Smooth muscle cell (in vitro differentiated cells): ENCODE results near the gene IRF8. TPM values are rescaled to one million over a fixed set of nuclear protein-coding genes. Genes with fewer than 3 reads are reported as not detected.

ENCODE experiments used
- DNase-seq: peaks from one replicate; lab custom pipeline; 2025; ENCODE audit not compliant: unreplicated experiment; lab: John Stamatoyannopoulos, UW
- H2AFZ ChIP-seq: fragments of 200-600 bp; sonication (generic); 2 replicates; pipeline ENCODE4 v1.6.0; 2016; ENCODE audit warnings: antibody characterized with exemption, low read depth, mild to moderate bottlenecking
- H3F3A ChIP-seq: fragments of 200-600 bp; sonication (generic); 2 replicates; pipeline ENCODE4 v1.6.0; 2017; ENCODE audit warnings: antibody characterized with exemption, low read depth
- H3K27ac ChIP-seq: fragments of 200-600 bp; sonication (generic); 2 replicates; pipeline ENCODE4 v1.5.1; 2016; ENCODE audit warnings: low read depth, mild to moderate bottlenecking
- H3K27me3 ChIP-seq: fragments of 200-600 bp; sonication (generic); 2 replicates; pipeline ENCODE4 v1.6.1; 2016; ENCODE audit warnings: low read depth, mild to moderate bottlenecking
- H3K36me3 ChIP-seq: fragments of 200-600 bp; sonication (generic); 2 replicates; pipeline ENCODE4 v1.5.1; 2016; ENCODE audit warnings: low read depth
- H3K4me1 ChIP-seq: fragments of 200-600 bp; sonication (generic); 2 replicates; pipeline ENCODE4 v1.5.1; 2016; ENCODE audit warnings: low read depth
- H3K4me2 ChIP-seq: fragments of 200-600 bp; sonication (generic); 2 replicates; pipeline ENCODE4 v1.6.0; 2016; ENCODE audit warnings: mild to moderate bottlenecking
- H3K4me3 ChIP-seq: fragments of 200-600 bp; sonication (generic); 2 replicates; pipeline ENCODE4 v1.5.1; 2016; ENCODE audit warnings: mild to moderate bottlenecking
- H3K79me2 ChIP-seq: fragments of 200-600 bp; sonication (generic); 2 replicates; pipeline ENCODE4 v1.6.0; 2016; ENCODE audit warnings: low read depth, mild to moderate bottlenecking
- H3K9ac ChIP-seq: fragments of 200-600 bp; sonication (generic); 2 replicates; pipeline ENCODE4 v1.6.0; 2016; ENCODE audit warnings: low read depth
- H3K9me3 ChIP-seq: fragments of 200-600 bp; sonication (generic); replicated peaks from 2 replicates; pipeline ENCODE4 v1.5.1; 2016; ENCODE audit warnings: low read depth
- H4K20me1 ChIP-seq: fragments of 200-600 bp; sonication (generic); 2 replicates; pipeline ENCODE4 v1.6.0; 2016; ENCODE audit warnings: low read depth
- WGBS: methylation state at CpG from one replicate; pipeline ENCODE4 v1.1.7; 2016; ENCODE audit warnings: low lambda C conversion rate; 5-methylcytosine and 5-hydroxymethylcytosine counted together
- polyA plus RNA-seq: library from polyadenylated mRNA; unstranded; fragments of >200 nt; fragmentation: Nextera tagmentation; extraction: Ambion mirVana; gene quantifications from 2 replicates; pipeline ENCODE4 v1.2.1, GENCODE V29; 2016
- total RNA-seq: library from RNA; depleted of rRNA; stranded (reverse); fragments of >200 nt; gene quantifications from 2 replicates; pipeline ENCODE4 v1.2.3, GENCODE V29; 2014
- TF ChIP-seq, protein P1 (sequence below): fragments of 200-600 bp; sonication (generic); IDR thresholded peaks from 2 replicates; pipeline ENCODE4 v1.5.1; 2017; ENCODE audit warnings: borderline replicate concordance, mild to moderate bottlenecking, antibody characterized with exemption; ENCODE audit not compliant: insufficient read depth, poor library complexity, severe bottlenecking

The IRF8 gene
- total and polyA plus RNA-seq, 2 experiments from 2014 or later, result 0.88 to 3.4 TPM

DNA sequence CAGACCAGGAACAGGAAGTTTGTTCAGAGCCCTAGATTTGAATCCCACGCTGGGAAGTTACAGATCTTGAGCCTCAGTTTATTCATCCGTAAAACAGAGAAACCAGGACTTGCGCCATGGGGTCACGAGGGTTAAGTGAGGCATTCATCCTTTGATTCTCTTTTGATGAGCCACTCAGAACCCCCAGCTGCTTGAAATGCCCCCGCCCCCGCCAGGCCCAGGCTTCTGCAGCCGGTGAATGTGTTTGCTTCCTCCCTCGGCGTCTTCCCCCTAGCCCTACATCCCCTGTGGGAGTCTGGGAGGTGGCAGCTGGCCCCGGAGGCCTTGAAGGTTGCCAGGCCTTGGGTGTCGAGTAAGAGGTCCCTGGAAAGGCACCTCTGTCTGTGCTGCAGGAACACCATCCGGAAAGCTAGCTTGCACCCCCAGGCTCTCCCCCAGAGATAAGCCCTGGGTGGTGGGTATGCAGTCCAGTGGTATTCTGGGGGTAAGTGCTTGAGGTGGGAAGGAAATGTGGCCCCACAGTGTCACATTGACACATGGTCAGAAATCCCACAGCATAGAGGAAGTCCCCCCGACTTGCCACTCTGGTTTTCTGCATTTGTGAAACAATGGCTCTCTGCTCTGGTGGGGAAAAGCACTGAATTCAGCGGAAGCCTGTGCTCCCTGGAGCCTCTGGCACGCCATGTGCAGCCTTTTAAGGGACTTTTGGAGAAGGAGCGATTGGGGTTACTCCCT lies 14.9 kb downstream of the IRF8 start:
- Histone ChIP-seq H4K20me1 (no peaks in the 10 kb centered on the region), H3K27me3 (no peaks in the 10 kb centered on the region), H3K4me3 (no peak overlapping the region), H3K27ac (no peak overlapping the region), H3F3A (no peaks in the 10 kb centered on the region), H3K9me3 (no peaks in the 10 kb centered on the region), H3K36me3 (no peaks in the 10 kb centered on the region), H3K4me2 (no peak overlapping the region), H2AFZ (no peak overlapping the region), H3K4me1 (peaks cover 17% of the 10 kb centered on the region), H3K9ac (no peak overlapping the region), H3K79me2 (no peaks in the 10 kb centered on the region)
- no peak for DNase-seq
- WGBS, result 90% methylated on average over 16 of the region's 16 CpGs
- TF ChIP-seq, protein P1, sequence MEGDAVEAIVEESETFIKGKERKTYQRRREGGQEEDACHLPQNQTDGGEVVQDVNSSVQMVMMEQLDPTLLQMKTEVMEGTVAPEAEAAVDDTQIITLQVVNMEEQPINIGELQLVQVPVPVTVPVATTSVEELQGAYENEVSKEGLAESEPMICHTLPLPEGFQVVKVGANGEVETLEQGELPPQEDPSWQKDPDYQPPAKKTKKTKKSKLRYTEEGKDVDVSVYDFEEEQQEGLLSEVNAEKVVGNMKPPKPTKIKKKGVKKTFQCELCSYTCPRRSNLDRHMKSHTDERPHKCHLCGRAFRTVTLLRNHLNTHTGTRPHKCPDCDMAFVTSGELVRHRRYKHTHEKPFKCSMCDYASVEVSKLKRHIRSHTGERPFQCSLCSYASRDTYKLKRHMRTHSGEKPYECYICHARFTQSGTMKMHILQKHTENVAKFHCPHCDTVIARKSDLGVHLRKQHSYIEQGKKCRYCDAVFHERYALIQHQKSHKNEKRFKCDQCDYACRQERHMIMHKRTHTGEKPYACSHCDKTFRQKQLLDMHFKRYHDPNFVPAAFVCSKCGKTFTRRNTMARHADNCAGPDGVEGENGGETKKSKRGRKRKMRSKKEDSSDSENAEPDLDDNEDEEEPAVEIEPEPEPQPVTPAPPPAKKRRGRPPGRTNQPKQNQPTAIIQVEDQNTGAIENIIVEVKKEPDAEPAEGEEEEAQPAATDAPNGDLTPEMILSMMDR, result no peak

DNA sequence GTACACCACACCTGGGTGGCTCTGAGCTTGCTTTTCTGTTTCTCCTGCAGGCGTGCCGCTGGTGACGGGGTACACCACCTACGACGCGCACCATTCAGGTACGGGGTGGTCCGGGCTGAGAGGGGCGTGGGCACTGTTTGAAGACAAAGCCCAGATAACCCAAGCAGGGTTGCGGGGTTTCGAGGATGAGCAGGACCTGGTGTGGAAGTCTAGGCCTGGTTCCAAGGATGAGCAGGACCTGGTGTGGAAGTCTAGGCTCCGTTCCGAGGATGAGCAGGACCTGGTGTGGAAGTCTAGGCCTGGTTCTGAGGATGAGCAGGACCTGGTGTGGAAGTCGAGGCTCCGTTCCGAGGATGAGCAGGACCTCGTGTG lies 15.4 kb downstream of the IRF8 start:
- Histone ChIP-seq H2AFZ (no peak overlapping the region), H3K27me3 (no peaks in the 10 kb centered on the region), H3K79me2 (no peaks in the 10 kb centered on the region), H3K36me3 (no peaks in the 10 kb centered on the region), H4K20me1 (no peaks in the 10 kb centered on the region), H3K4me3 (no peak overlapping the region), H3K9me3 (no peaks in the 10 kb centered on the region), H3F3A (no peaks in the 10 kb centered on the region), H3K27ac (no peak overlapping the region), H3K4me2 (no peak overlapping the region), H3K4me1 (peaks cover 17% of the 10 kb centered on the region), H3K9ac (no peak overlapping the region)
- DNase-seq, result no peak
- TF ChIP-seq, protein P1, result no peak
- WGBS, result 98% methylated on average over 17 of the region's 17 CpGs

DNA sequence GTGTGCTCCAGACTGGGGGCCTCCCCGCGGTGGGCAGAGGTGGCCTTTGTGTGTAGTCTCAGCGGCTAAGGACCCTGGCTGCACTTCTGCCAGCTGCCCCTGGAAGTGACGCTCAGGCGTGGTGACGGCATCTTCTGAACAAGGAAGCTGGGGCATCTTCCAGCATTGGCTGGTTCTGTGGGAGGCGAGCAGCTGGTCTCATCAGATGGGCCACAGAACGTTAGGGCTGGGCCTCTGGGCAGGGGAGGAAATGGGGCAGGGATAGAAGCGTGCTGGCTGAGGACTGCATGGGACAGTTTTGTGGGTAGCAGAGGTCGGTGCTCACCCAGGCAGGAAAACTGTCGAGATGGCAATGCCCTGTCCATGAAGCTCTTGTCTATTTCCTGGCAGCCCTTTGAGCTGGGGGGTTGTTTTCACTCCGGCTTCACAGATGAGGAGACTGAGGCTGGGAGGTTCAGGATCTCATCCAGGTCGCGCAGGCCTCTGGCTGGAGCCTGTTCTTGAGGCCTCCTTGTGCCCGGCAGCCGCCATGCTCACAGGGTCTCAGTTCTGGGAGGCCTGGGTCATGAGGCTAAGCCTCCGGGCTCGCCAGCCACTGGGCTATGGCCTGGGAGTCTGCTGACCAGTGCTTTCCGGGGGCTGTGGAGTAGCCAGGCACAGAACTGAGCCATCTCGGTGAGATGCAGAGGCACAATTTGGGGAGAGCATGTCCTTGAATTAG lies 16.3 kb downstream of the IRF8 start:
- no peaks in the 10 kb centered on the region for H4K20me1 ChIP-seq
- H3F3A ChIP-seq, result no peaks in the 10 kb centered on the region
- DNase-seq, result no peak
- H3K9ac ChIP-seq, result no peak overlapping the region
- no peaks in the 10 kb centered on the region for H3K36me3 ChIP-seq
- H3K27ac ChIP-seq, result no peak overlapping the region
- H3K9me3 ChIP-seq, result no peaks in the 10 kb centered on the region
- peaks cover 17% of the 10 kb centered on the region for H3K4me1 ChIP-seq
- H2AFZ ChIP-seq, result no peak overlapping the region
- 95% methylated on average over 20 of the region's 20 CpGs for WGBS
- H3K27me3 ChIP-seq, result no peaks in the 10 kb centered on the region
- no peak overlapping the region for H3K4me3 ChIP-seq
- H3K4me2 ChIP-seq, result no peak overlapping the region
- TF ChIP-seq, protein P1, result no peak
- H3K79me2 ChIP-seq, result no peaks in the 10 kb centered on the region
